GM18870 (cell line): ENCODE results near the gene SLC26A4.
A peak's percentile ranks its signal among the peaks of the same experiment; 100 is the strongest.

Experiments
- ATAC-seq: cut with Tn5 transposase; IDR thresholded peaks from one replicate; pipeline ENCODE4 v1.9.1; 2021; ENCODE audit warnings: moderate library complexity; ENCODE audit not compliant: unreplicated experiment

The SLC26A4 gene

DNA sequence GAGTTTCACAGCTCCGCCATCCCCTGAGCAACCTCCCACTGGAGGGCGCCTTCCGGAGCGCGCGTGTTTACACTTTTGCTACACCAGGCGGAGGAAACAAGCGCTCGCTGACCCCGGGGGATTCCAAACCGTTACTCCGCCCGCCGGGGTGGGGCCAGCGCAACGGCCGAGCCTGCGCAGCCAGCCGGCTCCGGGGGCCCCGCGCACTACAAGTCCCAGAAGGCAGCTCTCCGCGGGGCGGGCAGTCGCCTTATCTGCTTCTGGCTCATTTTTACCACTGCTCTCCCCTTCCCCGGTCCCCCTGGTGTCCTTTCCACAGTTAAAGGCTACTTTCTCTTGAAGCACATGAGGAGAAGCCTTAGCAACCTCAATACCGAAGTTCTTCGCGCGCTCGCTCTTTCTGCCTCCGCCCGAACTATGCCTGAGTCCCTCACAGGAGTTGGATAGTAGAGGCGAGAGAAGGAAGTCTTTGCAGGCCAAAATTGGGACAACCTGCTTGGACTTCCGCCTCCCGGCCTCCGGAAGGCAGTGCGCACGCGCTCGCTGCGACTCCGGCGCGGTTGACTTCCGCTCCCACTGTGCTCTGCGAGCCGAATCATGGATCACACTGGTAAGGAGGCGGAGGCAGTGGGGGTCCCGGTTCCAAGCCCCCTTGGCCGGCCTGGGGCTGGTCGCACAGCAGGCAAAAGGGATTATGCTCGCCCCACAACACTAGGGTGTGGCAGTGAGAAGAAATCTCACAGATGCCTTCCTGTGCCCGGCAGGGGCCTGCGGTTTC, 83.1 kb downstream of the SLC26A4 start, which contains the start of gene CBLL1:
Gene CBLL1, plus strand, starts transcription at position 576 of the 778 bp plus-strand sequence. Its CDS starts 22 bp downstream, at position 598.
- peak; percentile 76 for ATAC-seq

DNA sequence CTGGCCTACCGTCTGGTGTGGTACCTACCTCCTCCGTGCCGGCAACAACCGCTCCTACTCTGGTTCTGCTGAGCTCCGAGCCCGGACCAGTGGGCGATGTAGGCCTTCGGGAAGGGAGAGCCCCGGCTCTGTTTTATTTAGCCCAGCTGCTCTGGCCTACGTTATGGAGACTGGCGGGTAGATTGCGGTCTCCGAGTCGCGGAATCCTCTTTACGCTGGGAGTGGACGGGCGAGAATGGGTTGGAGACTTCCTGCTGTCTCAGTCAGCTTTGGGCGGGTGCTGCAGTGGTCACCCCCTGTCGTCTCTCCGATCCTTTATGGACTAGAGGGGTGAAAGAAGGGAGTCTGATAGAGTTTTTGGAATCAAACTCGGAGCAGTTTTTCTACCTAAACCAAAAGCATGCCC, 83.7 kb downstream of the SLC26A4 start:
- peak; percentile 34 for ATAC-seq

DNA sequence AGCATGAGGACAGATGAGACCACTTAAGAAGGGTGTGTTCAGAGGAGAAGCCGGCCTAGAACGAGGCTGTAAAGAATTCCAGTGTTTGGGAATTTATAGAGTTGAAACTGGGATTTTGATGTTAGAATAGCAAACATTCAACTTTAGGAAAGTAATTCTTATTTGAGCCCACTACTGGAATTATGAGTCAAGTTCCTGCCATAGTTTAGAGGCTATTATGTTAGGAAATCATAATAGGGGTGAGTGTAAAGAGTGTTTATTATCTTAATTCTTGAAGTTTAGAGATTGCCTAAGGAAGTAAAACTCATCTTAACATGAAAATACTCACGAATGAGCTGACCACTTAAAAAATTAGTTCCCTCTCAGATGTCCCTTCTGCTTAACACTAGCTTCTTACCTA, 85.4 kb downstream of the SLC26A4 start:
- ATAC-seq = no peak

DNA sequence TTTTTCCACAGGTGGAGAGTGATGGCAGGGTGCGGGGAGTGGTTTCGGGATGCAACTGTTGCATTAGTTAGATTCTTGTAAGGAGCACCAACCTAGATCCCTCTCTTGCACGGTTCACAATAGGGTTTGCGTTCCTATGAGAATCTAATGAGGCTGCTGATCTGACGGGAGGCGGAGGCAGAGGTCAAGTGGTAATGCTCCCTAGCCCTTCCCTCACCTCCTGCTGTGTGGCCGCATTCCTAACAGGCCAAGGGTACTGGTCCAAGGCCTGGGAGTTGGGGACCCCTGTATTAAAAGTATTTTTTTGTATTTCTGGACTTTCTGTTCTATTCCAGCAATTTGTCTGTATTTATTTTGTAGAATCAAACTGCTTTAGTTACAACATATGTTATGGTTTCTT, 90.5 kb downstream of the SLC26A4 start:
- no peak for ATAC-seq

DNA sequence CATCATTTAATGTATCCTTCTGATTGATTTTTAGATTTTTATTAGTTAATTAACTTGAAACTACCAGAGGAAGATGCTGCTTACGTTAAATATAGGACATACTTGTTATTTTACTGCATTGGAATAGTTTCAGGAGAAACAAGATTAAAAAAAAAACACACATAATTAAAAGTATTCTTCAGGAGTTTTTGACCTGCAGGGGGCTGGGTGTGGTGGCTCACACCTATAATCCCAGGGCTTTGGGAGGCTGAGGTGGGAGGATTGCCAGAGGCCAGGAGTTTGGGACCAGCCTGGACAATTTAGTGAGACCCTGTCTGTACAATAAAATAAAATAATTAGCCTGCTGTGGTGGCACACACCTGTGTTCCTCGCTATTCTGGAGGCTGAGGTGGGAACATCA, 94.0 kb downstream of the SLC26A4 start:
- ATAC-seq = no peak

DNA sequence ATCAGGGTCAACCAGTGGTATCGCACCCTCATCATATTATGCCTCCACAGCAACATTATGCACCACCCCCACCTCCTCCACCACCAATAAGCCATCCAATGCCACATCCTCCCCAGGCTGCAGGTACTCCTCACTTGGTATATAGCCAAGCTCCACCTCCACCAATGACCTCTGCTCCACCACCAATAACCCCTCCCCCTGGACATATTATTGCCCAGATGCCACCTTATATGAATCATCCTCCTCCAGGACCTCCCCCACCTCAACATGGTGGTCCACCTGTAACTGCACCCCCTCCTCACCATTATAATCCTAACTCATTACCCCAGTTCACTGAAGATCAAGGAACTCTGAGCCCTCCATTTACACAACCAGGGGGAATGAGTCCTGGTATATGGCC, 98.0 kb downstream of the SLC26A4 start:
- no peak for ATAC-seq

DNA sequence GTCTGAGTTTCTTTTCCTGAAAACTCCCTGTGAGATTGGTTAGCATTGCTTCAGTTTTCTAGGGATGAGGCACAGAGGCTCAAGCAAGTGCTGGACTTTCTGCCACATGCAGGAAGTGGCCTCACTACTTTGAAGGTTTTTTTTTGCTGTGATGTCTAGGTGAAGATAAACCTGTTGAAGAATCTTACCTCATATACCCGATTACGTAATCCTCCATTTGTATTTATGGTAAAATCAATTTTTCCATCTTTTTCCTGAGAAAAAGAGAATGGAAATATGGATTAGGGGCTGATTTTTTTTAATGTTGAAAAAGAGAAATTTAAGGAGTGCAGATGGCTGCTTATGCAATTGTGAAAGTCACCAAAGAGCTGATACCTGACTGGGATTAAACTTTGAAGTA, 106.8 kb downstream of the SLC26A4 start:
- no peak for ATAC-seq
